ENCODE measurements around the gene SCFD1.

Gene SCFD1

GRCh38 chr14:30763891-30764290 is 141.8 kb downstream of the SCFD1 start:
- no peak for DNase-seq

GRCh38 chr14:30767624-30768023 is 145.5 kb downstream of the SCFD1 start:
- DNase-seq, result no peak

- DNase-seq, result no peak
Measured at GRCh38 chr14:30768791-30769190, 146.7 kb downstream of the SCFD1 start.

DNA sequence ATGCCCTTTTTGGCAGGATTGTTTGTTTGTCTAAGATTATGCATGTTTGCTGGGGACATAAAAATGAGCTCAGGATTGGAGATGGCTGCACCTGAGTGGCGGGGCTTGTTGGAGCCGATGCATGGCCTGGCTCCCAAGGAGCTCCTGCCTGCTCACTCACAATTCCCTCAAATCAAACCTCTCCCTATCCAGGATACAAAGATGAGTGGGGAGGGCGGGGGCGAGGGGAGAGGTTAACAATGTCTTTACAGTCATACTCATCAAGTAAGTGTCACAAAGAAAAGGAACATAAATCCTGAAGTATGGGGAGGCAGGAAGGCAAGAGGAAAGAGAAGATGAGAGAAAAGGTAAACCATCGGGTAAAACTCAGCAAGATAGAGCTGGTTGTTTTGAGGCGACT is 148.3 kb downstream of the SCFD1 start:
- no peak for DNase-seq

DNA sequence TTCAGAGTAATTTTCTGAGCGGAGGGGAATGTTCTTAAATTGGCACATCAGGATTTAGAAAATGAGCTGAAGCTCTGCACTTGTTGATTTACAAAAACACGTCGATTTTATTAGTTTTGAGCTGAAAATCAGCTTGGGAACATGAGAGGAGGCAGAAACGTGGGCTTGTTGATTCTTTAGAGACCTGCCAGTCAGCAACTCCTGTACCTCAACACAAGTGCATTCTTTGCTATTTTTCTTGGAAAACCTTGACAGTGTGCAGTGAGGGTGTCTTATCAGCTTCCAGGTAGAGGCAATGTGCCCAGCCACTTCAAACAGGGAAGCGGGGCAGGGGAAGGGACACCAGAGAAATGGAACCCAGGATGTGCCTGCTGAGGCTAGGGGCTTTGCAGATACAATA is 149.5 kb downstream of the SCFD1 start:
- no peak for DNase-seq

DNA sequence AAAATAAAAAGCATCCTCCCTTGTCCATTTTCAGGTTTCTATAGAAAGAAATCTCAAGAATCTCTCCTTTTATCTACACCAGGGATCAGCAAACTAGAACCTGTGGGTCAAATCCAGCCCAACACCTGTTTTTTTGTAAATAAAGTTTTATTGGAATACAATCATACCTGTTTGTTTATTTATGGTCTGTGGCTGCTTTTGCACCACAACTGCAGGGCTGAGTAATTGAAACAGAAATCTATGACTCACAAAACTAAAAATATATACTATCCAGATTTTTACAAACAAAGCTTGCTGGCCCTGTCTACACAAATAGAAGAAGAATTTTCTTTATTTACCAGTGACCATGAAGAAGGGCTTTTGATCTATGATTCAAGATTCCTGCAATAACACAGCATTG is 157.1 kb downstream of the SCFD1 start:
- no peak for DNase-seq

All from activated CD4-positive, CD25-positive, alpha-beta regulatory T cell (primary cell).